Hematopoietic multipotent progenitor cell treated with erythropoietin and hydrocortisone succinate and interleukin-3 and kit ligand, for 4 days (in vitro differentiated cells): ENCODE data around the gene HSPH1.
"Not testable (repeated sequence)": the region's sequence is repeated elsewhere in the genome, so short reads cannot be mapped to it uniquely, and the experiment has no call there.

Experiments used
- DNase-seq: peaks from one replicate; pipeline ENCODE4 v3.0.0-alpha.2; 2015

Gene HSPH1

GRCh38 chr13:31161557-31162150, at the start of gene HSPH1:
Gene HSPH1, minus strand, starts transcription at chr13:31161904. Its CDS starts 322 bp downstream, at chr13:31161582.
- peak; percentile 99 for DNase-seq

GRCh38 chr13:31209841-31210210, 48.1 kb upstream of the HSPH1 start:
- no peak for DNase-seq

GRCh38 chr13:31209172-31209840, 47.6 kb upstream of the HSPH1 start:
- DNase-seq, result peak; percentile 91

GRCh38 chr13:31208559-31209122, 46.9 kb upstream of the HSPH1 start:
- no peak for DNase-seq

GRCh38 chr13:31207661-31208552, 46.2 kb upstream of the HSPH1 start:
- no peak for DNase-seq

- peak; percentile 82 for DNase-seq
These were observed 42.9 kb upstream of the HSPH1 start for GRCh38 chr13:31204592-31204991.

GRCh38 chr13:31201341-31202031, 39.8 kb upstream of the HSPH1 start:
- DNase-seq, result peak; percentile 29

GRCh38 chr13:31200637-31200971, 38.9 kb upstream of the HSPH1 start:
- peak; percentile 77 for DNase-seq

GRCh38 chr13:31199849-31200636, 38.3 kb upstream of the HSPH1 start, which contains the start of gene B3GLCT:
Gene B3GLCT, plus strand, starts transcription at chr13:31199975. Its CDS starts 110 bp downstream, at chr13:31200085.
- peak; percentile 90 for DNase-seq

- no peak for DNase-seq
These were observed 37.8 kb upstream of the HSPH1 start for GRCh38 chr13:31199527-31199848.

- peak; percentile 18 for DNase-seq
These were observed 36.8 kb upstream of the HSPH1 start for GRCh38 chr13:31198519-31198918.

- no peak for DNase-seq
These were observed 35.3 kb upstream of the HSPH1 start for GRCh38 chr13:31196992-31197391.

GRCh38 chr13:31195616-31196015, 33.9 kb upstream of the HSPH1 start:
- DNase-seq, result no peak

- no peak for DNase-seq
These were observed 30.6 kb upstream of the HSPH1 start for GRCh38 chr13:31192306-31192705.

GRCh38 chr13:31191748-31192147, 30.0 kb upstream of the HSPH1 start:
- no peak for DNase-seq

- no peak for DNase-seq
These were observed 23.4 kb upstream of the HSPH1 start for GRCh38 chr13:31184981-31185645.

GRCh38 chr13:31184451-31184850, 22.7 kb upstream of the HSPH1 start:
- no peak for DNase-seq

GRCh38 chr13:31182987-31183386, 21.3 kb upstream of the HSPH1 start:
- DNase-seq, result no peak

GRCh38 chr13:31179754-31180153, 18.1 kb upstream of the HSPH1 start:
- no peak for DNase-seq

- DNase-seq, result no peak
These were observed 17.5 kb upstream of the HSPH1 start for GRCh38 chr13:31179241-31179640.

- not testable (repeated sequence) for DNase-seq
These were observed 16.2 kb upstream of the HSPH1 start for GRCh38 chr13:31177813-31178495.
